ENCODE data around the gene MTA3.

The MTA3 gene

GRCh38 chr2:42787424-42787787 is 219.0 kb downstream of the MTA3 start:
- DNase-seq (ENCODE audit: low spot score) = no peak

- no peak for DNase-seq (ENCODE audit: low spot score)
Measured at GRCh38 chr2:42787788-42788477, 219.5 kb downstream of the MTA3 start.

- DNase-seq (ENCODE audit: low spot score) = no peak
Measured at GRCh38 chr2:42788478-42788793, 220.0 kb downstream of the MTA3 start.

GRCh38 chr2:42788882-42789281 is 220.4 kb downstream of the MTA3 start:
- no peak for DNase-seq (ENCODE audit: low spot score)

- no peak for DNase-seq (ENCODE audit: low spot score)
Measured at GRCh38 chr2:42789751-42790150, 221.3 kb downstream of the MTA3 start.

GRCh38 chr2:42791606-42792005 is 223.2 kb downstream of the MTA3 start:
- no peak for DNase-seq (ENCODE audit: low spot score)

GRCh38 chr2:42792087-42792582 is 223.7 kb downstream of the MTA3 start:
- DNase-seq (ENCODE audit: low spot score) = no peak

- no peak for DNase-seq (ENCODE audit: low spot score)
Measured at GRCh38 chr2:42792583-42793333, 224.3 kb downstream of the MTA3 start, which contains the start of gene HAAO. Gene HAAO (minus strand): TSS chr2:42792583. CDS start chr2:42792536, 47 bp downstream.

GRCh38 chr2:42793334-42794270 is 225.2 kb downstream of the MTA3 start:
- DNase-seq (ENCODE audit: low spot score) = no peak

- DNase-seq (ENCODE audit: low spot score) = peak; percentile 37
Measured at GRCh38 chr2:42794271-42795046, 226.0 kb downstream of the MTA3 start.

- no peak for DNase-seq (ENCODE audit: low spot score)
Measured at GRCh38 chr2:42795275-42795674, 226.8 kb downstream of the MTA3 start.

GRCh38 chr2:42795841-42796301 is 227.4 kb downstream of the MTA3 start:
- DNase-seq (ENCODE audit: low spot score) = no peak

GRCh38 chr2:42796427-42797248 is 228.2 kb downstream of the MTA3 start:
- DNase-seq (ENCODE audit: low spot score) = no peak

GRCh38 chr2:42797281-42797680 is 228.8 kb downstream of the MTA3 start:
- DNase-seq (ENCODE audit: low spot score) = no peak

GRCh38 chr2:42799881-42800280 is 231.4 kb downstream of the MTA3 start:
- no peak for DNase-seq (ENCODE audit: low spot score)

GRCh38 chr2:42800461-42800962 is 232.1 kb downstream of the MTA3 start:
- no peak for DNase-seq (ENCODE audit: low spot score)

GRCh38 chr2:42800981-42801380 is 232.5 kb downstream of the MTA3 start:
- DNase-seq (ENCODE audit: low spot score) = no peak

GRCh38 chr2:42801381-42801780 is 232.9 kb downstream of the MTA3 start:
- DNase-seq (ENCODE audit: low spot score) = no peak

- no peak for DNase-seq (ENCODE audit: low spot score)
Measured at GRCh38 chr2:42802150-42802549, 233.7 kb downstream of the MTA3 start.

GRCh38 chr2:42804338-42804737 is 235.9 kb downstream of the MTA3 start:
- no peak for DNase-seq (ENCODE audit: low spot score)
